ENCODE results near the gene FRS2. TPM values are rescaled to one million over a fixed set of nuclear protein-coding genes. Genes with fewer than 3 reads are reported as not detected.
A peak's percentile ranks its signal among the peaks of the same experiment; 100 is the strongest.

Gene FRS2
- total and polyA plus RNA-seq, 9 of the 15 experiments (the other 6 are each of a cell fraction or from before 2014, with no cell fraction given), result 1.0 to 9.1 (median 6.0) TPM

DNA sequence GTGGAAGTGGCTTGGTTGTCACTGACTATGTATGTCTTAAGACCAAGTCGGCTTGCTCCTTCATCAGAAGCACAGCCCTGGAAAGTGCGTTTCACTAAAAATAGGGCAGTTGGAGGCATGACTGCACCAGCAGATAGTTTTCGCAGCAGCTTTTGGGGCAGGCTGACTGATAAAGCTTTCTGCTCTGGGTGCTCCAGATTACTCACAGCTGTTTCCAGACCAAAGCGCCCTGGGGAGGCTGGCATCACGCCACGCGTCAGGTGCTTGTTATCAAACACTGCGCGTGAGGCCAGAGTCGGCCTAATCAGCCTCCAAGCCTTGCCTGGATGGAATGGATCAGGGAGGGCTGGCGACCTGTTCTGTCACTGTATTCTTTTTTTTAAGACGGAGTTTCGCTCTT lies 153.8 kb downstream of the FRS2 start (continued):
- TF ChIP-seq MYBL2 (IDR thresholded peaks at IDR 0.05; ENCODE audit: low read depth) (no peak; the same call in 1 of the 2 replicates), MYBL2 (CRISPR knock-in tag; IDR thresholded peaks at IDR 0.05; ENCODE audit: borderline replicate concordance) (no peak), ZNF224 (CRISPR knock-in tag; IDR thresholded peaks at IDR 0.05) (no peak), NFIC (IDR thresholded peaks at IDR 0.05) (peak; percentile 100), SAP30 (IDR thresholded peaks at IDR 0.05; ENCODE audit: borderline replicate concordance, insufficient read depth, low read depth, low read length, poor library complexity, severe bottlenecking) (no peak), SIN3A (IDR thresholded peaks at IDR 0.05; ENCODE audit: borderline replicate concordance in 2 of 2, control insufficient read depth in 1 of 2, low read depth in 2 of 2, low read length in 2 of 2) (peak in 1 of 2 experiments; percentile 52; a peak in 2 of 4 replicates), RFX7 (CRISPR knock-in tag; IDR thresholded peaks at IDR 0.05) (no peak), SMARCB1 (IDR thresholded peaks at IDR 0.05; ENCODE audit: insufficient read length, low read depth) (peak; percentile 59), THRAP3 (IDR thresholded peaks at IDR 0.05; ENCODE audit: borderline replicate concordance) (no peak), SMAD3 (CRISPR knock-in tag; conservative IDR thresholded peaks at IDR 0.05) (peak; percentile 94), POLR3A (IDR thresholded peaks at IDR 0.05; ENCODE audit: borderline replicate concordance, extremely low read depth, insufficient read depth, insufficient read length) (no peak), PHF20 (IDR thresholded peaks at IDR 0.05; ENCODE audit: partially characterized antibody) (no peak), ATF1 (CRISPR knock-in tag; IDR thresholded peaks at IDR 0.05) (no peak), ATF1 (tag; IDR thresholded peaks at IDR 0.05) (peak; percentile 81), ZNF75A (CRISPR knock-in tag; IDR thresholded peaks at IDR 0.05) (no peak), ZSCAN29 (IDR thresholded peaks at IDR 0.05) (no peak), BDP1 (IDR thresholded peaks at IDR 0.05; ENCODE audit: insufficient read depth, insufficient read length) (no peak), NUFIP1 (IDR thresholded peaks at IDR 0.05; ENCODE audit: partially characterized antibody) (peak; percentile 43), ILK (tag; IDR thresholded peaks at IDR 0.05; ENCODE audit: borderline replicate concordance, low read depth) (no peak), CBFA2T3 (IDR thresholded peaks at IDR 0.05) (peak; percentile 100), ZNF584 (CRISPR knock-in tag; IDR thresholded peaks at IDR 0.05; ENCODE audit: low read depth) (peak; percentile 94), BRF1 (IDR thresholded peaks at IDR 0.05; ENCODE audit: borderline replicate concordance, extremely low read depth, insufficient read length) (no peak), CREB1 (IDR thresholded peaks at IDR 0.05) (peak; percentile 89), CREB1 (CRISPR knock-in tag; IDR thresholded peaks at IDR 0.05) (no peak; the same call in 1 of the 2 replicates), CREBBP (IDR thresholded peaks at IDR 0.05; ENCODE audit: low read depth, low read length) (no peak)
- TF ChIP-seq, protein P1, sequence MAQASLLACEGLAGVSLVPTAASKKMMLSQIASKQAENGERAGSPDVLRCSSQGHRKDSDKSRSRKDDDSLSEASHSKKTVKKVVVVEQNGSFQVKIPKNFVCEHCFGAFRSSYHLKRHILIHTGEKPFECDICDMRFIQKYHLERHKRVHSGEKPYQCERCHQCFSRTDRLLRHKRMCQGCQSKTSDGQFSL (CRISPR knock-in tag; IDR thresholded peaks at IDR 0.05), result no peak
- TF ChIP-seq, protein P1 (tag; IDR thresholded peaks at IDR 0.05), result no peak
- TF ChIP-seq, protein P2, sequence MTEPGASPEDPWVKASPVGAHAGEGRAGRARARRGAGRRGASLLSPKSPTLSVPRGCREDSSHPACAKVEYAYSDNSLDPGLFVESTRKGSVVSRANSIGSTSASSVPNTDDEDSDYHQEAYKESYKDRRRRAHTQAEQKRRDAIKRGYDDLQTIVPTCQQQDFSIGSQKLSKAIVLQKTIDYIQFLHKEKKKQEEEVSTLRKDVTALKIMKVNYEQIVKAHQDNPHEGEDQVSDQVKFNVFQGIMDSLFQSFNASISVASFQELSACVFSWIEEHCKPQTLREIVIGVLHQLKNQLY (CRISPR knock-in tag; conservative IDR thresholded peaks at IDR 0.05), result no peak
- TF ChIP-seq, protein P3, sequence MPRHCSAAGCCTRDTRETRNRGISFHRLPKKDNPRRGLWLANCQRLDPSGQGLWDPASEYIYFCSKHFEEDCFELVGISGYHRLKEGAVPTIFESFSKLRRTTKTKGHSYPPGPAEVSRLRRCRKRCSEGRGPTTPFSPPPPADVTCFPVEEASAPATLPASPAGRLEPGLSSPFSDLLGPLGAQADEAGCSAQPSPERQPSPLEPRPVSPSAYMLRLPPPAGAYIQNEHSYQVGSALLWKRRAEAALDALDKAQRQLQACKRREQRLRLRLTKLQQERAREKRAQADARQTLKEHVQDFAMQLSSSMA (CRISPR knock-in tag; IDR thresholded peaks at IDR 0.05), result no peak

Data from K562 (cell line).